CD4-positive, alpha-beta T cell treated with Interleukin-21 for 1 hour (primary cell): ENCODE measurements around the gene PSMB3.
"Not testable (repeated sequence)": the region's sequence is repeated elsewhere in the genome, so short reads cannot be mapped to it uniquely, and the experiment has no call there.

Experiments used
- DNase-seq: peaks from one replicate; pipeline ENCODE4 v3.0.0-alpha.2; 2020

PSMB3 gene

DNA sequence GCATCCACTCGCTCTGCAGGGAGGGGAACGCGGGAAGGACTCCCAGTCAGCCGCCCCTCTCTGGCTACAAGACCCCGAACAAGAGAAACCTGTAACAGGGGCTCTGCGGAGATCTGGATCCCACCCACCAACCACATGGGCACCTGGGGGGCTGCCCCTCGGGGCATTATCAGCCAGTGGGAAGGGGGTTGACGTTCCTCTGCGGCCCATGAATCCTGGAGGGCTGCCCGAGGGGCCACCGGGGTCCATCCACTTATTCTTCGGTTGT, 2.6 kb upstream of the PSMB3 start:
- DNase-seq, result no peak

DNA sequence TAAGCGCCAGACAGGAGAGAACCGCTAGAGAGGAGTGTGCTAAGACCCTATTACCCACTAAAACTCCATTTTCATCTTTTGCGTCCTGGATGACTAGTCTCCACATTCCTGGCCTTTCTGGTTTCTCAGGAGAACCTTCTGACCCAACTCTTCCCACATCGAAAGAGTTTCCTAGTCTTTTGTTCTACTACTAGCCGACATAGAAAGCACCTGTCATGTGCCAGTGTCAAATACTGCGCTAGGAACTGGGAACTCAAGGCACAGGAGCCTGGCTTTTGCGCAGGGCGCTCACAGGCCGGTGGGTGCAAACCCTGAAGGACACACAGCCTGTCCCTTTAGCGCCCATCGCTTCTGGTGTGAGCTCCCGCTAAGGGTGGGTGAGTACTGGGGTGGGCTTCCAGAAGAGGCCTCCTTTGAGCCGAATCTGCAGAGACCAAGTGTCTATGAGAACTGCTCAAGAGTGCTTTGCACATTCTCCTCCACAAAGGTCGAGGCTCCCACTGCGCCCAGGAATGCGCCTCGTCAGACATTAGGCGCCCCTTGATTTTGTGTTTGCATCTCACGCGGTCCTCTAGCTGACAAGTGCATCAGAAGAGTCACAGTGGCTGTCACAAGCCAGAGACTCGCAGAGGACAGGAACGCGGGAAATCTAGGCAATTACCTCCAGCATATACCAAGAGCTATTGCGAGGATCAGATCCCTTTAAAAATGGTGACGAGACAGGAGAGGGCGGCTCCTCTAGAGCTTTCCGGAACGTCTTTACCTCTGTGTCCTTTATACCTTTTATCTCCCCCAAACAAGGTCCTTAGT, 2.0 kb upstream of the PSMB3 start:
- no peak for DNase-seq

GRCh38 chr17:38751144-38751807, 1.3 kb upstream of the PSMB3 start:
- no peak for DNase-seq

DNA sequence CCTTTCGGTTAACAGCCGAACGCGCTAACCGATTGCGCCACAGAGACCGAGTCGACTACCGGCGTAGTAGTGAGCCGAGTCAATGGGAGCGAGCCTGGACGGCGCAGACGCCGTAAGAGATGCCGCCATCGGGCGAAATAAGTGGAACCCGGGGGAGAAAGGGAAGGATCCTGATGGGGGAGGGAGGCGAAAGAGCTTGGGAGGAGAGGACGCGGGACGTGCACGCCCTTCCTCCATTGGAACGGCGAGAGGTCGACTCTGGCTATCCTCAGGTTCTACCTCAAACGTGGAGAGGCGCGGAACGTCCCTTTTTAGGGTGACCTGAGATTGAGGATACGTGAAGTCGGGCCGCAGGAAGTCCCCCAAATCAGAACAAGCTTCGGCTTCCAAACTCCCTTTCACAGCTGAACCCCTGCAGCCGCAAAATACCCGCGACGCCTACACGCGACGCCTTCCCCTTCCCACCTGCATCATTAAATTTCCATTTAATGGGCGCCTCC, 683 bp upstream of the PSMB3 start:
- DNase-seq, result peak; percentile 86

DNA sequence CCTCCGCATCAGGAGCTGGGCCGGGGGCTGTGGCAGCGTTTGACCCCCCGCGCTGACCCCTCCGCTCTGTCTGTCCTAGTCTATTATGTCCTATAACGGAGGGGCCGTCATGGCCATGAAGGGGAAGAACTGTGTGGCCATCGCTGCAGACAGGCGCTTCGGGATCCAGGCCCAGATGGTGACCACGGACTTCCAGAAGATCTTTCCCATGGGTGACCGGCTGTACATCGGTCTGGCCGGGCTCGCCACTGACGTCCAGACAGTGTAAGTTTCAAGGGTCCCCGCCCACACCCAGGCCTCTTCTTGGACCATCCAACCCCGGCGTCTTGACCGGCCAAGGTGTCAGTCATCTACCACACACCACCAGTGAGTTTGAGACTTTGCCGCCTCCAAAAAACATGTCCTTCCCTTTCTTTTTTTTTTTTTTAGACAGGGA, 548 bp downstream of the PSMB3 start:
- no peak for DNase-seq

GRCh38 chr17:38761612-38762011, 9.1 kb downstream of the PSMB3 start:
- DNase-seq, result peak; percentile 38

- no peak for DNase-seq
These were observed 9.7 kb downstream of the PSMB3 start for GRCh38 chr17:38762231-38762630.

GRCh38 chr17:38766341-38766740, 13.8 kb downstream of the PSMB3 start:
- no peak for DNase-seq

DNA sequence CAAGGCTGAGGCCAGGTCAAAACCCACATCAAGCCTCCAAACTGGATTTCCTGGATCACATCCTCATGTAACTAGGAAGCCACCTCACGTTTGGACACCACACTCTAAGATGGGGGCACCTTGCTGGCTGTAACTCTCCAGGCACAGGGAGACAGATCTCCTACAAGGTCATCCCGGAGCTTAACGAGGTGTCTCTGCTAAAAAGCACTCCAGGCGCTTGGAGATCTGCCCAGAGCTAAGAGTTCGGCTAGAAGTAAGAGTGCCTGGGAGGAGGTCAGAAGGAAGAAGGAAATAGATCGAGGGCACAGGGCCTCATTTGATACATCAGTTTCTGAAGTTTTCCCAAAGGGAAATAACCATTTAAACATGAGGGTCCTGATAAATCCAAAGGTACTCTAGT, 15.9 kb downstream of the PSMB3 start:
- DNase-seq, result no peak

DNA sequence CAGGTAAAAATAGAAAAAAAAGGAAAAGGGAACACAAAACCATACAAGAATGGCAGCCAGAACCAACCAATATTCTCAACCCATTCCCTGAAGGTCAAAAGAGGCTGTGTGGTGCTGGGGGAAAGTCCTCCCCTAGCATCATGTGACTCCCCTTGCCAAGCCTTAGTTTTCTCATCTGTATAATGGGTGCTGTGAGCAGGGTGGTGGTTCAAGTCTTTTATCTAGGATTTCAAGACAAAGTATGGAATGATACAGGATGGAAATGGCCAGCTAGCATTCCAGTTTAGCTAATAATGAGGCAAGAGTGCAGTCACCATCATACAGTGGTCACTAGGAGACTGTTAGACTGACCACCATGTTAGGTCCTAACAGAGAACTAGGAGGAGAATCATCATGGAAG, 20.7 kb downstream of the PSMB3 start:
- DNase-seq, result no peak

- DNase-seq, result no peak
These were observed 25.2 kb downstream of the PSMB3 start for GRCh38 chr17:38777641-38778250.

GRCh38 chr17:38779965-38780752, 27.6 kb downstream of the PSMB3 start:
- DNase-seq, result no peak

- no peak for DNase-seq
These were observed 30.7 kb downstream of the PSMB3 start for GRCh38 chr17:38783227-38783626.

- no peak for DNase-seq
These were observed 33.8 kb downstream of the PSMB3 start for GRCh38 chr17:38786372-38786771.

DNA sequence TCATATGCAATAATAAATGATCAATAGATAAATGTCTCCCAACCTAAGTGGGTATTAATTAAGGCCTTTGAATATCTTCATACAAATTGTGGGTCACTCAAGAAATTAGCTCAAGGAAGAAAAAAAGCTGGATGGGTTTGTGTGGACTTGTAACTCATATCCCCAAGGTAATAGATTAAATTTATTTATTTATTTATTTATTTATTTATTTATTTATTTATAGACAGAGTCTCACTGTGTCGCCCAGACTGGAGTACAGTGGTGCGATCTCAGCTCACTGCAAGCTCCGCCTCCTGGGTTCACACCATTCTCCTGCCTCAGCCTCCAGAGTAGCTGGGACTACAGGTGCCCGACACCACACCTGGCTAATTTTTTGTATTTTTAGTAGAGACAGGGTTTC, 35.5 kb downstream of the PSMB3 start:
- DNase-seq, result not testable (repeated sequence)

DNA sequence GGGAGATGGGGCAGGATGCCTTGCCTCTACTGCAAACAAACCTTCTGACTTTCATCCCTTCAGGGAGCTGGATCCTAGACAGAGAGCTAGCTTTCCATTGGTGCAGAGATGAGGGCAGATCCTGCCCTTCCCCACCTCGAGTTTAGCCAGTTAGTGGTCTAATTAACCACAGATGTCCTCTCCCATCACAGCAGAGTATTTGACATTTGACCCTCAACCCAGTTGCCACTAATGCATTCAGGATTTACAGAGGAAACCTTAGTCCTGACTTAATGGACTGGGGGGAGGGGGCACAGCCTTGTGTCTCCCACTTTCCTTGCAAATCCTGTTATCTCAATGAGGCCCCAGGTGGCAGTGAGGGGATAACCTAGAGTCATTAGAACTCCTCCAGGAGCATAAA, 36.6 kb downstream of the PSMB3 start:
- DNase-seq, result no peak

- DNase-seq, result not testable (repeated sequence)
These were observed 37.7 kb downstream of the PSMB3 start for GRCh38 chr17:38790148-38790707.

DNA sequence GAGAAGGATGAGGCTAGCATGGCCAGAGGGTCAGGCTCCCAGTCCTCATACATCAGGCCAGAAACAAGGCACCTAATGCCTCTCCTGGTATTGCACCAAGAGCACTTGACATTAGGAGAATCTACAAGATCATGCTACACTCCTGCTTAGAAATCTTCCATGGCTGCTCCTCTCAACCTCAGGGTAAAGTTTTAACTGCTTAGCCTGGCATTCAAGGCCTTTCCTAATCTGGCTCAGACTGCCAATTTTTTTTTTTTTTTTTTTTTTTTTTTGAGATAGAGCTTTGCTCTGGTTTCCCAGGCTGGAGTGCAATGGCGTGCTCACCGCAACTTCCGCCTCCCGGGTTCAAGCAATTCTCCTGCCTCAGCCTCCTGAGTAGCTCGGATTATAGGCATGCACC, 38.6 kb downstream of the PSMB3 start:
- DNase-seq, result no peak

GRCh38 chr17:38794221-38794620, 41.7 kb downstream of the PSMB3 start:
- DNase-seq, result no peak

DNA sequence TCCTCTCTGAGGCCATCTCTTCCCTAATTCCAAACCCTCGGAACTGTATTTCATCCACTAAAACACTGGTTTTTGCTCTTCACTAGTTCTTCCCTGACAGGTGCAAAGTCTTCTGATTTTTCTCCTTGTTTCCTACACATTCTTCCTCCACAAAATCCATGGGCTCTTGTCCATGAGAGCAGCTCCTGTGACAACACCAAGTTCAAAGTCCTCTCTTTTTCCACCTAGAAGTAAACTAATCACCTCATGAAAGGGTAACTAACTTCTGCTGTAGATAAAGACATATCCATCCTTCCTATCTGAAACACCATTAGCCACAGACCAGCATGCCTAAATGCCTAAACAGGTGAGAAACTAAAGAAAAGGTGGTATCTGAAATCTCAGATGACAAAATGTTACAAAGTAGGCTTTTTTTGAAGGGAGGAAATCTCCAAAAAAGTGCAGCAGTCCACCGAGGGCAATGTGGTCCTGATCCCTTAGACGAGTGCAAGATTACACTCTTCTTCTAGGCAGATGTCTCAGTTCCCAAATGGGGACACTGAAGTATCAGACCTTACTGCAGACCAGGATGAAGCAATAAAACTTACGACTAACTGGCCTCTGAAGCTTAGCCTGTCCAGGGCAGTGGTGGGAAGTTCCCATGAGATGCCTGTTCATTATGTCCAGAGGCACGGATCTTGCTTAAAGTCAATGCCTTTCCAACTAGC, 44.1 kb downstream of the PSMB3 start:
- DNase-seq, result no peak

GRCh38 chr17:38797158-38797490, 44.6 kb downstream of the PSMB3 start:
- no peak for DNase-seq

DNA sequence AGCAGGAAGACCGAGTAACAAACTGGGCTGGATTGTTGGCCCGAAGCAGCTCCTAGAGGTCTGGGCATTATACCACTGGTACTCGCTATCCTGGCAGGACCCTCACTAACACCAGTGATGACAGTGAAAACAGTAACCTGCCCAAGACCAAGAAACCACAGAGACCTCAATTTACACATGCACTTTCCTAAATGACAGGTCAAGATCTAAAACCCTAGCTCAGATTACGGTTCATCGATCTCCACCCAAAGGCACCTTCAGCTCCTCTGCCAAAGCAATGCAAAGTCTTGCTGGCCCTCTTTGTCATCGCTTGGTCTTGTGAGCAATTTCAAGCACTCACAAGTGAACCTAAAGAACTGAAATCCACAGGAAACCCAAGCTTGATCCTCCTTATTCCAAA, 45.3 kb downstream of the PSMB3 start:
- no peak for DNase-seq
